HepG2 (cell line): ENCODE measurements around the gene IFI35. TPM values are rescaled to one million over a fixed set of nuclear protein-coding genes. Genes with fewer than 3 reads are reported as not detected.
A peak's percentile ranks its signal among the peaks of the same experiment; 100 is the strongest.

Experiments used
- NCOA2 ChIP-seq: sonication (generic); formaldehyde crosslinking; IDR thresholded peaks from 2 replicates; pipeline ENCODE4 v1.8.0; 2022; ENCODE audit warnings: inconsistent platforms
- SIX4 ChIP-seq: sonication (generic); formaldehyde crosslinking; IDR thresholded peaks from 2 replicates; pipeline ENCODE4 v1.4.0; 2020; ENCODE audit warnings: missing genetic modification reagents
- SP4 ChIP-seq: sonication (generic); formaldehyde crosslinking; IDR thresholded peaks from 2 replicates; pipeline ENCODE4 v1.8.1; 2023; ENCODE audit warnings: mild to moderate bottlenecking, missing genetic modification reagents
- YEATS2 ChIP-seq: sonication (generic); formaldehyde crosslinking; IDR thresholded peaks from 2 replicates; pipeline ENCODE4 v1.4.0; 2020; ENCODE audit warnings: missing genetic modification reagents, borderline replicate concordance
- ZBTB44 ChIP-seq: sonication (generic); formaldehyde crosslinking; IDR thresholded peaks from 2 replicates; pipeline ENCODE4 v1.4.0; 2020; ENCODE audit warnings: missing genetic modification reagents
- ZNF280B ChIP-seq: sonication (generic); formaldehyde crosslinking; IDR thresholded peaks from 2 replicates; pipeline ENCODE4 v1.5.0; 2020; ENCODE audit warnings: missing genetic modification reagents, mild to moderate bottlenecking, borderline replicate concordance
- ZNF710 ChIP-seq: sonication (generic); formaldehyde crosslinking; IDR thresholded peaks from 2 replicates; pipeline ENCODE4 v1.5.0; 2020; ENCODE audit warnings: mild to moderate bottlenecking, missing genetic modification reagents, borderline replicate concordance
- polyA plus RNA-seq, 8 experiments: library from polyadenylated mRNA; depleted of rRNA in 3 of 8; stranded (reverse) in 7 of 8; unstranded in 1 of 8; fragments of >200 nt; fragmentation: Illumina TruSeq in 4 of 8; extraction: Trizol in 4 of 8; gene quantifications; 2 replicates each; pipeline versions ENCODE4 v1.2.1 to v1.2.3, GENCODE V29; 2011 to 2016; ENCODE audit warnings: low read depth in 4 of 8, missing spikeins in 1 of 8, mixed read lengths in 1 of 8; ENCODE audit not compliant: insufficient read depth in 1 of 8
- total RNA-seq, 5 experiments: library from RNA; depleted of rRNA; stranded (reverse); fragments of >200 nt; fragmentation: Illumina TruSeq; extraction: Trizol; gene quantifications; 2 replicates each; pipeline ENCODE4 v1.2.3, GENCODE V29; 2016; ENCODE audit warnings: low read depth in 1 of 5
- TF ChIP-seq, protein P1 (sequence below): IDR thresholded peaks from 2 replicates; pipeline ENCODE4 v1.6.1; 2016; ENCODE audit warnings: missing compliant biosample characterization, missing genetic modification reagents, borderline replicate concordance
- TF ChIP-seq, protein P2 (sequence below): sonication (generic); formaldehyde crosslinking; IDR thresholded peaks from 2 replicates; pipeline ENCODE4 v1.4.0; 2020; ENCODE audit warnings: missing genetic modification reagents, mild to moderate bottlenecking, borderline replicate concordance

IFI35 gene
- total and polyA plus RNA-seq, 2 of the 13 experiments (the other 11 are each of a cell fraction or from before 2014, with no cell fraction given): 28.9 to 38.1 TPM

DNA sequence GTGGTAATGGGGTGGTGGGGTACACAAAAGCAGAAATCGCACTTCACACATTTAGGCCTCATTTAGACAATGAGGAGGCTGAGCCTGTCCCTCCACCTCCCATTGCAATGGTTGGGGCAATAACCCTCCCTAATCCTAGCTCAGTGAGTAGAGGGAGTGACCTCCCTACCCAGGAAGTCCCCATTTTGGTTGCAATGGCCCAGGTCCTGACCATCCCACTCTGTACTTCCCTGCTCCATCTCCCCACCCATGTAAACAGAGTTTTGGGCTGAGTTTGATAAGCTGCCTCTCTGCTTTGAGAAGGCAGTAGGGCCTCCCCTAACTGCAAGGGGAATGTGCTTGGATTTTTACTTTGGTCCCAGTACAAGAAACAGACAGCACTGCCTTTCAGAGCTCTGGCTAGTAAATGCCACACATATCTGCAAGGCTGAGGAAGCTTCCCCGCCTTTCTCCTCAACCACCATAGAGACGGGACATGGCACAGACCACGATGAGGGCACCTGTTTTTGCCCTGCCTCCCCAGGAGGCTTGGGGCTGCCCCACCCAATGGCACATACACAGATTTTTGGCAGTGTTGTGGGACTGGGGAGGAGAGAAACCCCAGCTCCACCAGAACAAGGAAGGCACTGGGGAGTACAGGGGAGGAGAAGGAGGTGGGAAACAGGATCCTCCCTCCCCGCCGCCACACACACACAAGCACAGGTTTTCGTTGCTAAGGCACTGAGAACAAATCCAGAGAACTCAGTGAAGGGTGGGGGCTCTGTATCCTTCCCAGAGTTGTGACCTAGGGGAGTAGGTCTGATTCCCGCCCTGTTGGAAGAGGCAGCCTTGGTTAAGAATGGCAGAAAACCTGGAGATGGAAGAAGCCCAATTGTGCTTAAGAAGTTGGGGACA is 8.3 kb downstream of the IFI35 start (continued):
- TF ChIP-seq ZBTB44 (CRISPR knock-in tag) (no peak), SP4 (peak; percentile 38; the same call in 1 of the 2 replicates), SIX4 (CRISPR knock-in tag) (no peak), YEATS2 (0 out of 2 replicates have a peak, but pooled peaks have one; percentile 10), NCOA2 (no peak), ZNF710 (CRISPR knock-in tag) (0 out of 2 replicates have a peak, but pooled peaks have one; percentile 15), ZNF280B (no peak)
- TF ChIP-seq, protein P1, sequence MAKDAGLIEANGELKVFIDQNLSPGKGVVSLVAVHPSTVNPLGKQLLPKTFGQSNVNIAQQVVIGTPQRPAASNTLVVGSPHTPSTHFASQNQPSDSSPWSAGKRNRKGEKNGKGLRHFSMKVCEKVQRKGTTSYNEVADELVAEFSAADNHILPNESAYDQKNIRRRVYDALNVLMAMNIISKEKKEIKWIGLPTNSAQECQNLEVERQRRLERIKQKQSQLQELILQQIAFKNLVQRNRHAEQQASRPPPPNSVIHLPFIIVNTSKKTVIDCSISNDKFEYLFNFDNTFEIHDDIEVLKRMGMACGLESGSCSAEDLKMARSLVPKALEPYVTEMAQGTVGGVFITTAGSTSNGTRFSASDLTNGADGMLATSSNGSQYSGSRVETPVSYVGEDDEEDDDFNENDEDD (CRISPR knock-in tag): 0 out of 2 replicates have a peak, but pooled peaks have one; percentile 21
- TF ChIP-seq, protein P2, sequence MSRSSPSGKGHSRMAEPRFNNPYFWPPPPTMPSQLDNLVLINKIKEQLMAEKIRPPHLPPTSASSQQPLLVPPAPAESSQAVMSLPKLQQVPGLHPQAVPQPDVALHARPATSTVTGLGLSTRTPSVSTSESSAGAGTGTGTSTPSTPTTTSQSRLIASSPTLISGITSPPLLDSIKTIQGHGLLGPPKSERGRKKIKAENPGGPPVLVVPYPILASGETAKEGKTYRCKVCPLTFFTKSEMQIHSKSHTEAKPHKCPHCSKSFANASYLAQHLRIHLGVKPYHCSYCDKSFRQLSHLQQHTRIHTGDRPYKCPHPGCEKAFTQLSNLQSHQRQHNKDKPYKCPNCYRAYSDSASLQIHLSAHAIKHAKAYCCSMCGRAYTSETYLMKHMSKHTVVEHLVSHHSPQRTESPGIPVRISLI: no peak
